ENCODE results near the gene BDNF. TPM values are rescaled to one million over a fixed set of nuclear protein-coding genes. Genes with fewer than 3 reads are reported as not detected.

Gene BDNF
- total and polyA plus RNA-seq, 8 donors = 0.04 to 0.15 (median 0.09) TPM

- 43 to 44% methylated on average over 5 of the region's 5 CpGs for WGBS, 2 donors
- TF ChIP-seq CTCF (IDR thresholded peaks at IDR 0.05) = no peak
- FAIRE-seq (no peak), ATAC-seq (no peak), DNase-seq (no peak)
- intact Hi-C loops (cut with DNase I) = loop anchor here in 1 of 3 donors (10.0 kb wide), 2 partner anchors 1011 to 1641 kb away; no protein-coding TSS in a partner anchor
- peaks cover 0 to 10% (median 5%) of the 10 kb centered on the region in 4 donors for H3K27me3 ChIP-seq
- H3K9me3 ChIP-seq = no peaks in the 10 kb centered on the region
- H3K4me1 ChIP-seq = no peaks in the 10 kb centered on the region
- H3K27ac ChIP-seq = no peak overlapping the region
- no peaks in the 10 kb centered on the region for H3K36me3 ChIP-seq
- H3K4me3 ChIP-seq = no peak overlapping the region
Measured at GRCh38 chr11:27693398-27693797, 6.9 kb downstream of the BDNF start.

GRCh38 chr11:27692781-27693180 is 7.5 kb downstream of the BDNF start:
- no peak overlapping the region for H3K4me3 ChIP-seq
- 83 to 84% methylated on average over 2 of the region's 2 CpGs for WGBS, 2 donors
- no peaks in the 10 kb centered on the region for H3K36me3 ChIP-seq
- FAIRE-seq = no peak
- no peak for ATAC-seq
- intact Hi-C loops (cut with DNase I) = loop anchor here in 1 of 3 donors (10.0 kb wide), 2 partner anchors 1012 to 1642 kb away; no protein-coding TSS in a partner anchor
- H3K27me3 ChIP-seq = peaks cover 0 to 8% (median 2%) of the 10 kb centered on the region in 4 donors
- H3K9me3 ChIP-seq = no peaks in the 10 kb centered on the region
- H3K27ac ChIP-seq = no peak overlapping the region
- no peak for TF ChIP-seq CTCF (IDR thresholded peaks at IDR 0.05)
- H3K4me1 ChIP-seq = no peaks in the 10 kb centered on the region
- DNase-seq = no peak

GRCh38 chr11:27688076-27688475 is 12.2 kb downstream of the BDNF start:
- no peaks in the 10 kb centered on the region for H3K4me1 ChIP-seq
- ATAC-seq = no peak
- H3K9me3 ChIP-seq = no peaks in the 10 kb centered on the region
- no peak overlapping the region for H3K4me3 ChIP-seq
- H3K36me3 ChIP-seq = no peaks in the 10 kb centered on the region
- H3K27me3 ChIP-seq = no peaks in the 10 kb centered on the region
- intact Hi-C loops (cut with DNase I) = no loop called here
- DNase-seq = peak in 1 of 6 donors; percentile 25
- no peak for TF ChIP-seq CTCF (IDR thresholded peaks at IDR 0.05)
- no peak overlapping the region for H3K27ac ChIP-seq
- no peak for FAIRE-seq
- 78 to 80% methylated on average over 4 of the region's 4 CpGs for WGBS, 2 donors

GRCh38 chr11:27681664-27682063 is 18.6 kb downstream of the BDNF start:
- Histone ChIP-seq H3K27ac (no peak overlapping the region), H3K4me1 (no peaks in the 10 kb centered on the region), H3K27me3 (no peaks in the 10 kb centered on the region), H3K9me3 (no peaks in the 10 kb centered on the region), H3K4me3 (no peak overlapping the region), H3K36me3 (no peaks in the 10 kb centered on the region)
- WGBS, 2 donors = 60 to 76% methylated on average over 1 of the region's 1 CpG
- no peak for TF ChIP-seq CTCF (IDR thresholded peaks at IDR 0.05)
- FAIRE-seq (no peak), DNase-seq (no peak), ATAC-seq (no peak)
- intact Hi-C loops (cut with DNase I) = no loop called here

GRCh38 chr11:27679136-27680015 is 20.9 kb downstream of the BDNF start:
- ATAC-seq (no peak), DNase-seq (no peak), FAIRE-seq (no peak)
- no peak overlapping the region for H3K4me3 ChIP-seq
- no peak overlapping the region for H3K27ac ChIP-seq
- H3K36me3 ChIP-seq = no peaks in the 10 kb centered on the region
- TF ChIP-seq CTCF (IDR thresholded peaks at IDR 0.05) = no peak
- no peaks in the 10 kb centered on the region for H3K4me1 ChIP-seq
- intact Hi-C loops (cut with DNase I) = no loop called here
- no peaks in the 10 kb centered on the region for H3K27me3 ChIP-seq
- H3K9me3 ChIP-seq = no peaks in the 10 kb centered on the region
- 79 to 82% methylated on average over 5 of the region's 5 CpGs for WGBS, 2 donors

Measured in pancreas (tissue), 10 donors.